ENCODE measurements around the gene IFNLR1.
A peak's percentile ranks its signal among the peaks of the same experiment; 100 is the strongest.

The IFNLR1 gene

DNA sequence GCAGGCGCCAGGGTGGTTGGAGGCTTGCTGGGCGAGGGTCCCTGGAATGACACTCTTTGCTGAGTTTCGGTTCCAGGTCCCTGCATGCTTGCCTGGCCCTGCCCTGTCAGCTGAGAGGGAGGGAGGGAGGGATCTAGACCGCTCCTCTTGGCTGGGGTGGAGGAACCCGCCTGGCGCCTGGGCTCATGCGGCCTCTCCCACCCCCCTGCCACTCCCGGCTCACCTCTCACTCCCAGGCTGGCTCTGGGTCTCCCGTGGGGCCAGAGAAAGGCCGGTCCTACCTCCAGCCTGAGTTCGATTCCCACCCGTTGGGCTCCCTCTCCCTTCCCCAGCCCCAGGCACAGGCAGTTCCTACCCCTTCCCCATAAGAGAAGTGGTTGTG is 19.0 kb upstream of the IFNLR1 start:
- no peak for DNase-seq (ENCODE audit: low read depth in 3 of 3, low spot score in 1 of 3)

DNA sequence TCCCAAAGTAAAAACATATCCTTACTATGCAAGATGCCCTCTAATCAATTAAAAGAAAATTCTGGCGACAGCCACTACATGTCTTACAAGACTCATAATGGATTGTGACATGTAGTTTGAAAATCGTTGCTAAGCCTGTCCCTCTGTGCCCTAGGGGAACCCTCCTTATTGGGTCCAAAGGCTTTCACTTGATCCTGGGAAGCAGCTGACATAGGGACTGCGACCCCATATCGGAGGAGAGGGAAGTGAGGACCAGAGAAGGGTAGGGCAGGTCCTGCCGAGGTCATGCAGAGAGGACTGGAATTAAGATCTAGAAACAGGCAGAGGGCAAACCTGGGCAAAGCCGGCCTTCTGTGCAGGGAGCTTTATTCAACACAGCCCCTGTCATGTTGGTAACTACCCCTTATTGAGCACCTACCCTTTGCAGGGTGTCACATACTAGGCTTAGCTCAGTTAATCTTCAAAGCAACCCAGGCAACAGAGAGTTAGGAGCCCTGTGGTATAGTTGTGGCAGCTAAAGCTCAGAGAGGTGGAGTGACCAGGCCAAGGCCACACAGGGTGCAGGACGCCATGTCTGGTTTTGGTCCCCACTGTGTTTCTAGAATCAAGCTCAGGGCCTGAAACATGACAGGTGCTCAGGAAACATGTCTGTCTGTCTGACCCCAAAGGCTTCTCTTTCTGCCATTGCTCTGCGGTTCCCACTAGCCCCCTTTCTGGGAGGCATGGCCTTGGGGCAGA is 18.4 kb upstream of the IFNLR1 start:
- DNase-seq (ENCODE audit: low read depth in 3 of 3, low spot score in 1 of 3), result no peak

DNA sequence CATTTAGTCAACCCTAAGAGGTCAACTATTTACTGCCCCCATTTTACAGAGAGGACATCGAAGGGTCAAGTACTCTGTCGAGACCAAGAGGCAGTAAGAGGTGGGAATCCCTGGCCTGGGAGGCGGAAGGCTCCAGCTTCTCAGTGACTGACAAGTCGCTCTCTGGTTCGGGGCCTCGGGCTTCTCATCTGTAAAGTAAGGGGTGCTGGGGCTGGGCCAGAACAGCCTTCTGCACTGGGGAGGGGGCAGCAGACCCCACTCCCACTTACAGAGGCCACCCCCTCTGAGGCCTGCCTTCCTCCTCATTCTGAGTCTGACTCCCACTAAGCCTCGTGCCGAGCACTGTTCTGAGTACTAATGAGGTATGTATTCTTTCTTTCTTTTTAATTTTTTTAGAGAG is 17.0 kb upstream of the IFNLR1 start:
- no peak for DNase-seq (ENCODE audit: low read depth in 3 of 3, low spot score in 1 of 3)

DNA sequence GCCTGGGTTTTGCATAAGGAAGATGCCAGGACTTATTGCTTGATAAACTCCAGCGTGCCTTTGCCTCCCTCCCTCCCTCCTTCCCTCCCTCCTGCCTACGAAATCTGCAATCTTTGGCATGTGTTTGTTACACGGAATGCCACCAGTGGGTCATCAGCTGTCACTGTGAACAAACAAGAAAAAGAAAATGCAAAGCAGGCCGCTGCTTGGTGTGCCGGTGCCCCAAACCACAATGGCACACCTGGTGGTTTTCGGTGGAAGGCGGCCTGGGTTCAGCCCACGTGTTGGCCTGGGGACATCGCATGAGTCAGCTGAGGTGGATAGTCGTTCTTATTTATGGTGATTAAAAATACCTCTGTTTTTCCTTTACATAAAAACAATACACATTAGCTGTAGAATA is 16.3 kb upstream of the IFNLR1 start:
- no peak for DNase-seq (ENCODE audit: low read depth in 3 of 3, low spot score in 1 of 3)

DNA sequence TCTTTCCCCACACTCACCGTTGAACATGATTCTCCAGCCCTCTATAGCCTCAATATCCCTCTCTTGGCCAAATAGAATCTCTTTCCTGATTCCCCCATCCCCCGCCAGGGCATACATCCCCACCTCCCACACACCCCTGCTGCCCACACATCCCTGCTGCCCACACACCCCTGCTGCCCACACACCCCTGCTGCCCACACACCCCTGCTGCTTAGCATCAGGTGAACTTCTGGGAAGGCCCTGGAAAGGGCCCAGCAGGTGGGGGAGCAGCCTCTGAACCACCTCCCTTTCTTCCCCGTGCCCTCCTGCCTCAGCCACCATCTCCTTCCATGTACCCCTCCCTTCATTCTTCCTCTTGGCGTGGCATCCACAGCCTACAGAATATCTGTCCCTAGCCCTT is 15.9 kb upstream of the IFNLR1 start:
- no peak for DNase-seq (ENCODE audit: low read depth in 3 of 3, low spot score in 1 of 3)

GRCh38 chr1:24202556-24202955 is 15.5 kb upstream of the IFNLR1 start:
- DNase-seq (ENCODE audit: low read depth in 3 of 3, low spot score in 1 of 3), result no peak

DNA sequence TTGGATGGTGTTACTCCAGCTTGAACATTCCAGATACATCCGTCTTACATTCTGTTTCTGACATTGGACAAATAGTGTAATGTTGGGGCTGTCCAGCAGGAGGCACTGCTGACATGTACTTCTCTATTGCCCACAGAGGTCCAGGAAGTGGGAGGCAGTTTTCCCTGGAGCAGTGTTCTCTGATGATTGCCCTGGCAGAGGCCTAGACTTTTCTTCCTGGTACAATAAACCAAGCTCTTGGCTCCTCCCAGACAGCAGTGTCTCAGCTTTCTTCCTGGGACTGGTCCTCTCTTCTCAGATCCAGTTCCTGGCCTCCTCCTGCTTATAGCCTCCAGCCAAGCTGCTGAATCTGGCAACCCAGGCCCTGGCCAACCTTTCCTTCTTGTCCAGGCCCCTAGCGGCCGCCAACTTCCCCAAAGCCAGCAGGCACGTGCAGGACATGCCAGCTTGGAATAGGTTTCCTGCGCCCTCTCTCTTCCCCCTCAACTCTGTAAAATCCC is 14.9 kb upstream of the IFNLR1 start:
- peak in 1 of 3 donors; percentile 43 for DNase-seq (ENCODE audit: low read depth in 3 of 3, low spot score in 1 of 3)

GRCh38 chr1:24199291-24199900 is 12.3 kb upstream of the IFNLR1 start:
- DNase-seq (ENCODE audit: low read depth in 3 of 3, low spot score in 1 of 3), result peak; percentile 54 to 62 (median 54)

GRCh38 chr1:24198766-24199165 is 11.7 kb upstream of the IFNLR1 start:
- no peak for DNase-seq (ENCODE audit: low read depth in 3 of 3, low spot score in 1 of 3)

- no peak for DNase-seq (ENCODE audit: low read depth in 3 of 3, low spot score in 1 of 3)
Observed at GRCh38 chr1:24195874-24196273, 8.8 kb upstream of the IFNLR1 start.

- DNase-seq (ENCODE audit: low read depth in 3 of 3, low spot score in 1 of 3), result no peak
Observed at GRCh38 chr1:24195136-24195535, 8.0 kb upstream of the IFNLR1 start.

DNA sequence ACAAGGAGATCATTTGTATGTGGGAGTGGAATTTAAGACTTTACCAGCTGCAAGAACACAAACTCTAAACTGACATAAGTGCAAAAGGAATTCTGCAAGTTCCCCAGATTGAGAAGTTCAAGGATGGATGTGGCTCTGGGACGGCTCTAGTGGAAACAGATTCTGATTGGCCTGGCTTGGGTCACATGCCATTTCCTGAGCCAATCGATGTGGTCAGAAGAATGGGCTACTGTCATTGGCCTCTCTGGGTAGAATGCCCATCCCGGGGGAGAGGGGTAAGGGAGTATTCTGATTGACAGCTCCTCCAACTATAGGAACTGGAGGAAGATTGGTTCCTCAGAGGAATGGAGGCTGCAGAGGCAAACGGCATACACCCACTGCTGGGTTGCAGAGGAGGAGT is 6.0 kb upstream of the IFNLR1 start:
- no peak for DNase-seq (ENCODE audit: low read depth in 3 of 3, low spot score in 1 of 3)

DNA sequence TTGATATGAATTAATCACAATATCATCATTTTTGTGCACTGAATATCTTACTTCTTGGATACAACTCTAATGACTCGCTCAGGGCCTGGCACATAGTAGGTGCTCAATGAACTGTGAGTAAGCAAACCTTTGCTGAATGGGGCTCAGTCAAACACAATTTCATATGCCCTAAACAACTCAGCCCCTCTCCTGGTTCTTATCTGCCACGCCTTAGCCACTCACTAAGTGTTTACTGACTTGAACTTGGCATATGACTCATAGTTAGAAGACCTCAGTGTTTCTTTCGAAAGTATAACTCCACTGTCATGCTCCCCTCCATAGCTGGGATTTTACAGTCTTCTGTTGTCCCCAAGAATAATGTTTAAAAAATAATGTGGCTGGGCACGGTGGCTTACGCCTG is 4.8 kb upstream of the IFNLR1 start:
- DNase-seq (ENCODE audit: low read depth in 3 of 3, low spot score in 1 of 3), result no peak

DNA sequence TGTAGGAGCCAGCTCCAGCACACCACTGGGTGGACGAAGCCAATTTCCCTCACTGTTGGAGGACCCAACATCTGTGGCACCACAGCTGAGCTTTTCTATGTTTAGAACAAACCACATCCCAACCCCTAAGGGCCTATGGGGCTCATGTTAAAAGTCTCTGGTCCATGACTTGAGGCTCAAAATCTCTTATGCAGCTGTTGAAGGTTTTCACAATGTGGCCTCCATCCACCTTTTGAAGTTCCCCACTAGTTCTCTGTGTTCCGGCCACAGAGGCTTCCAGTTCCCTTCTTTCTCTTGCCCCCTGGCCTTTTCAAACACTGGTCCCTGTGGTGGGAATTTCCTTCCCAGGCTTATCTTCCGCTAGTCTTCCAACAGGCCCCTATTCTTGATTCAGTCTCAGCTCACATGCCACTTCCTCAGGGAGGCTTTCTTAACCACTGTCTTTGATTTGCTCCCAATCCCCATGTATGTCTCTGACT is 3.9 kb upstream of the IFNLR1 start:
- DNase-seq (ENCODE audit: low read depth in 3 of 3, low spot score in 1 of 3), result no peak

DNA sequence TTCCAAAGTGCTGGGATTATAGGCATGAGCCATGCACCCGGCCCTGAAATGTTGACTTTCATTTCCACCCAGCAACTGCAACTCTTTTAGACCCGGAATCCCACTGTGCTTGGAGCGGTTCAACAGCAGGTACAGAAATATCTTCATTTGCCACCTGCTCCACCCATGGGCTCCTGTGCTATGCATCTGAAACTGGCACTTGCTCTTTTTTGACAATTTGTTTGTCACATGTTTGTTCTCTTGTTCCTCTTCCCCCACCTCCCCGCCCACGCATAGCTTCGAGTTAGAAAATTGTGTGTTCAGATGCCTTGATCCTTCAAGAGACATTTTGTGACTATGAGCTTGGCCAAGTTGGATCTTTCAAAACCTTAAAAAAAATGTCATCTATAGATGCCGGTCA is 2.4 kb upstream of the IFNLR1 start:
- no peak for DNase-seq (ENCODE audit: low read depth in 3 of 3, low spot score in 1 of 3)

DNA sequence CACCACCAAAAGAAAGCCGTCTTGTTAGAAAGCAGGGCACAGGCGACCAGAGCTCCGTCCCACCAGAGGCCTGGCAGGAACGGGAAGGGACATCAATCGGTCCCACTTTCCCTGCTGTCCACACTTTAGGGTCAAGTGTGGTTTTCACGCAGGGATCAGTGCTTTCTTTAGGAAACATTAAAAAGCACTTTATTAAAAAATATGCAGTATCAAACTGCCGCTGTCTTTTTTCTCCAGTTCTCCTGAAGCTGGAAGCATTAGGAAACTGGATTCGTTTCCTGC is 437 bp downstream of the IFNLR1 start:
- DNase-seq (ENCODE audit: low read depth in 3 of 3, low spot score in 1 of 3), result no peak

- no peak for DNase-seq (ENCODE audit: low read depth in 3 of 3, low spot score in 1 of 3)
Observed at GRCh38 chr1:24186031-24186710, 918 bp downstream of the IFNLR1 start.

DNA sequence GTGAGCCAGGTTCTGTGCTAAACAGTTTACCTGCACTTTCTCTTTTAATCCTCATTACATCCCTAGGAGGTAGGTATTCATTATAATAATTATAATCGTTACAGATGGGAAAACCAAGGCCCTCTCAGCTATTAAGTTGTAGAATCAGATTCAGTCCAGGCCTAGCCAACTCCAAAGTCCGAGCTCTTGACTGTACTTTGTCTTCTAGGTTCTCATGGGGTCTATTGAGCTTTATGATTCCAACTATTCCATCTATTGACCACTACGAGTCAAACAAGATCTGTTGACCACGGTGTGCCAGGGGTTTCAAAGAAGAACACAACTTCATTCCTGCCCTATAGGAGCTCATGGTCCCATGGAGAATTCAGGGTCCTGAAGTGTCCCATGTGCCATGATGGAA is 2.0 kb downstream of the IFNLR1 start:
- no peak for DNase-seq (ENCODE audit: low read depth in 3 of 3, low spot score in 1 of 3)

GRCh38 chr1:24182061-24182460 is 5.0 kb downstream of the IFNLR1 start:
- no peak for DNase-seq (ENCODE audit: low read depth in 3 of 3, low spot score in 1 of 3)

GRCh38 chr1:24181619-24182018 is 5.5 kb downstream of the IFNLR1 start:
- DNase-seq (ENCODE audit: low read depth in 3 of 3, low spot score in 1 of 3), result no peak

GRCh38 chr1:24180676-24181075 is 6.4 kb downstream of the IFNLR1 start:
- DNase-seq (ENCODE audit: low read depth in 3 of 3, low spot score in 1 of 3), result no peak

- no peak for DNase-seq (ENCODE audit: low read depth in 3 of 3, low spot score in 1 of 3)
Observed at GRCh38 chr1:24179251-24179840, 7.7 kb downstream of the IFNLR1 start.
